ENCODE data around the gene TMEM115. TPM values are rescaled to one million over a fixed set of nuclear protein-coding genes. Genes with fewer than 3 reads are reported as not detected.

Gene TMEM115
- total and polyA plus RNA-seq, 9 of the 15 experiments (the other 6 are each of a cell fraction or from before 2014, with no cell fraction given), result 1.6 to 26.9 (median 14.1) TPM

GRCh38 chr3:50374363-50375257 lies 15.3 kb upstream of the TMEM115 start:
- no peaks in the 10 kb centered on the region for H3K9me3 ChIP-seq (replicated peaks; ENCODE audit: control insufficient read depth, insufficient read depth, low read depth, low read length)
- H3K4me2 ChIP-seq (ENCODE audit: insufficient read depth, low read length), result no peak overlapping the region
- ChIA-PET POLR2A (no interaction called here), CTCF (ENCODE audit: low intra/inter-chr PET ratio) (interaction anchor here (1.9 kb wide), 1 partner anchor 14 kb away, joined by 4 read pairs; no protein-coding TSS in a partner anchor)
- H3K79me2 ChIP-seq (ENCODE audit: control insufficient read depth, insufficient read depth, low read length), result no peaks in the 10 kb centered on the region
- TF ChIP-seq PURB (CRISPR knock-in tag; IDR thresholded peaks at IDR 0.05; ENCODE audit: low read depth), result no peak
- no peak for TF ChIP-seq RBM15 (IDR thresholded peaks at IDR 0.05; ENCODE audit: insufficient read depth, low read length)
- no peak for TF ChIP-seq PATZ1 (CRISPR knock-in tag; IDR thresholded peaks at IDR 0.05; ENCODE audit: borderline replicate concordance)
- TF ChIP-seq ZC3H4 (CRISPR knock-in tag; IDR thresholded peaks at IDR 0.05; ENCODE audit: borderline replicate concordance), result no peak
- TF ChIP-seq ZNF436 (CRISPR knock-in tag; IDR thresholded peaks at IDR 0.05), result no peak
- TF ChIP-seq HDAC3 (IDR thresholded peaks at IDR 0.05; ENCODE audit: borderline replicate concordance, partially characterized antibody), result no peak
- TF ChIP-seq SIX5 (IDR thresholded peaks at IDR 0.05; ENCODE audit: borderline replicate concordance in 1 of 2, insufficient read depth in 1 of 2, low read depth in 1 of 2, low read length in 2 of 2), result no peak
- no peak for TF ChIP-seq ZNF224 (CRISPR knock-in tag; IDR thresholded peaks at IDR 0.05)
- no peak for TF ChIP-seq ETV5 (CRISPR knock-in tag; IDR thresholded peaks at IDR 0.05; ENCODE audit: low read depth)
- TF ChIP-seq GATAD2A (IDR thresholded peaks at IDR 0.05), result no peak
- TF ChIP-seq MXI1 (IDR thresholded peaks at IDR 0.05; ENCODE audit: low read depth, low read length), result no peak
- no peak for TF ChIP-seq NFXL1 (CRISPR knock-in tag; IDR thresholded peaks at IDR 0.05)
- TF ChIP-seq ZNF785 (CRISPR knock-in tag; IDR thresholded peaks at IDR 0.05), result no peak
- no peak for TF ChIP-seq KAT8 (IDR thresholded peaks at IDR 0.05; ENCODE audit: low read depth)
- no peak for TF ChIP-seq HSF4 (CRISPR knock-in tag; IDR thresholded peaks at IDR 0.05; ENCODE audit: borderline replicate concordance)
- no peak for TF ChIP-seq USF2 (CRISPR knock-in tag; IDR thresholded peaks at IDR 0.05)
- TF ChIP-seq ZNF583 (CRISPR knock-in tag; IDR thresholded peaks at IDR 0.05), result no peak
- TF ChIP-seq ZNF347 (CRISPR knock-in tag; IDR thresholded peaks at IDR 0.05; ENCODE audit: low read depth), result no peak
- H3K4me3 ChIP-seq, result no peak overlapping the region
- no peak for ATAC-seq
- WGBS (ENCODE audit: insufficient coverage, low coverage, missing lambda C conversion rate), result 4% methylated on average over 14 of the region's 22 CpGs
- no TSS peak for BruUV-seq (replicated peaks)
- intact Hi-C loops (cut with micrococcal nuclease), result loop anchor here (5.0 kb wide), 1 partner anchor 168 kb away; no protein-coding TSS in a partner anchor
- peaks cover 13 to 46% of the 10 kb centered on the region in 2 experiments; a peak in 4 of 5 replicates for H3K4me1 ChIP-seq (replicated peaks in 1 of 2; ENCODE audit: control insufficient read depth in 2 of 2, insufficient read depth in 2 of 2, low read length in 2 of 2)
- no peak for DNase-seq (ENCODE audit: extremely low read depth in 1 of 4, low spot score in 3 of 4)
- no peaks in the 10 kb centered on the region for H3K9me1 ChIP-seq (ENCODE audit: control insufficient read depth, insufficient read depth, low read length)
- H3K27ac ChIP-seq (ENCODE audit: extremely low read depth, low read depth, low read length), result no peak overlapping the region
- no peaks in the 10 kb centered on the region for H4K20me1 ChIP-seq (replicated peaks; ENCODE audit: control insufficient read depth, insufficient read depth, low read length)
- H3K36me3 ChIP-seq (ENCODE audit: control insufficient read depth, insufficient read depth, low read length), result no peaks in the 10 kb centered on the region
- H2AFZ ChIP-seq (ENCODE audit: low read depth, low read length), result no peak overlapping the region
- H3K9ac ChIP-seq (ENCODE audit: insufficient read depth in 1 of 2, low read depth in 2 of 2, low read length in 2 of 2), result peak overlapping the region in 1 of 2 experiments; percentile 17; a peak in 1 of 4 replicates
- H3K27me3 ChIP-seq (ENCODE audit: control insufficient read depth in 2 of 2, insufficient read depth in 2 of 2, low read length in 2 of 2), result peaks cover 0 to 2% of the 10 kb centered on the region in 2 experiments; a peak in 1 of 5 replicates
- FAIRE-seq, result no peak
- in situ Hi-C loops (cut with MboI), result no loop called here
